ENCODE measurements around the gene KPRP. TPM values are rescaled to one million over a fixed set of nuclear protein-coding genes. Genes with fewer than 3 reads are reported as not detected.

Gene KPRP, protein sequence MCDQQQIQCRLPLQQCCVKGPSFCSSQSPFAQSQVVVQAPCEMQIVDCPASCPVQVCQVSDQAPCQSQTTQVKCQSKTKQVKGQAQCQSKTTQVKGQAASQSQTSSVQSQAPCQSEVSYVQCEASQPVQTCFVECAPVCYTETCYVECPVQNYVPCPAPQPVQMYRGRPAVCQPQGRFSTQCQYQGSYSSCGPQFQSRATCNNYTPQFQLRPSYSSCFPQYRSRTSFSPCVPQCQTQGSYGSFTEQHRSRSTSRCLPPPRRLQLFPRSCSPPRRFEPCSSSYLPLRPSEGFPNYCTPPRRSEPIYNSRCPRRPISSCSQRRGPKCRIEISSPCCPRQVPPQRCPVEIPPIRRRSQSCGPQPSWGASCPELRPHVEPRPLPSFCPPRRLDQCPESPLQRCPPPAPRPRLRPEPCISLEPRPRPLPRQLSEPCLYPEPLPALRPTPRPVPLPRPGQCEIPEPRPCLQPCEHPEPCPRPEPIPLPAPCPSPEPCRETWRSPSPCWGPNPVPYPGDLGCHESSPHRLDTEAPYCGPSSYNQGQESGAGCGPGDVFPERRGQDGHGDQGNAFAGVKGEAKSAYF
- not detected for total RNA-seq
- long read RNA-seq = 0 reads

DNA sequence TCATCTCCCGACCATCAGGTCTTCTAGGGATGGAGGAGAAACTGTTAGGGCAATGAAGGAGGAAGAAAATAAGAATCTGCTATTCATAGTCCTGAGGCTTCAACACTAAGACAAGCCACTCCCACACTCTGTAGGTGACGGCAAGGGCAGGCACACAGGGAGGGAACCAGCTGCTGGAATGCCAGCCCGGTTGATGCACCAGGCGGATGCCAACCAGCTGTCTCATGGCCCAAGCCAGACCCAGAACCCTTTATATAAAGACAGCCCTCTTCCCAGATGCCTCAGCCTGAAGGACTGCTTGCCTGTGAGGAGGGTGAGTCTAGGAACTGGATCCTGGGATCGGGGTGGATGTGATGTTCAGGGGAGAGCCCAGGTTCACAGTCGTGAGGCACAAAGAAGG lies at the start of gene KPRP:
Gene KPRP, plus strand, starts transcription at position 279 of the 400 bp plus-strand sequence. CDS start 1,564 bp downstream, outside the sequence.
- TF ChIP-seq CTCF (IDR thresholded peaks at IDR 0.05) = no peak
- Histone ChIP-seq H3K36me3 (no peaks in the 10 kb centered on the region), H3K4me3 (no peak within 1 kb of the TSS), H3K27me3 (ENCODE audit: low read depth) (peaks cover 8% of the 10 kb centered on the region), H3K4me1 (no peaks in the 10 kb centered on the region), H3K9me3 (no peaks in the 10 kb centered on the region), H3K27ac (no peak within 1 kb of the TSS)
- DNase-seq (no peak), ATAC-seq (no peak)
- intact Hi-C loops (cut with DNase I) = no loop called here

- Histone ChIP-seq H3K27ac (no peak overlapping the region), H3K4me3 (no peak overlapping the region), H3K9me3 (peaks cover 5% of the 10 kb centered on the region), H3K4me1 (no peaks in the 10 kb centered on the region), H3K36me3 (no peaks in the 10 kb centered on the region), H3K27me3 (ENCODE audit: low read depth) (no peaks in the 10 kb centered on the region)
- ATAC-seq = no peak
- intact Hi-C loops (cut with DNase I) = no loop called here
- no peak for DNase-seq
- no peak for TF ChIP-seq CTCF (IDR thresholded peaks at IDR 0.05)
Measured at GRCh38 chr1:152718238-152718637, 39.6 kb upstream of the KPRP start.

DNA sequence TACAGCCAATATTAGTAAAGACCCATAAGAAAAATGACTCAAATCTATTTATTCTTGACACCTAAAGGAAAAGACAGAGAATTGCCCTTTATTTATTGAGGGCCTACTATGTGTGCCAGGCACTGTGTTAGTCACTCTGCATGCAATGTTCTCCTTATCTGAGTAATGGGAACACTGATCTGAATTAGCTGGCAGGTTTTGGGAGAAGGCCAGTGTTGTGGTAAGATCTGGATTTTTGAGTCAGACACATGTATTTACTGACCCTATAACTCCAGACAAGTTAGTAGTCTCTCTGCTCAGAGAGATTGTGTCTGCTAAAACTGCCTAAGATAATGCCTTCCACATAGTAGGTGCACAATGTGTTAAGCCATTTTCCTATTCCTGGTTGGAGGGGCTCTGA lies 32.6 kb upstream of the KPRP start:
- no peak for ATAC-seq
- intact Hi-C loops (cut with DNase I) = no loop called here
- H3K4me1 ChIP-seq = no peaks in the 10 kb centered on the region

DNA sequence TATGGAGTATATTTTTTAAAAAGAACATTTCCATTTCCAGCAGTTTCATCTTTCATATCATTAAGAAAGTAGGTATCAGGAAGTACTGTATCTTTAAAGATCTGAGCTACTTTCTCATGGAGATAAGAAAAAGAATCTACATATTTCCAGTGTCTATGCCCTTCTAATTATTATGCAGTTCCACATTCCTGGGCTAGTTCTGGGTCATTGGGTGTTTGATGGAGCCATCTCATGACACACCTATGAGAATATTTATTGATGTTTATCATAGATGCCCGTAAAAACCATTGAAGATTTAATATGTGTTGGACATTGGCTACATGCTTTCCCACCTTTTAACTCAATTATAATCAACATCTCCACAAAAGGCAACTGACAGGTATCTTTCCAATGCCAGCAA lies 28.8 kb upstream of the KPRP start:
- Histone ChIP-seq H3K27me3 (ENCODE audit: low read depth) (no peaks in the 10 kb centered on the region), H3K36me3 (no peaks in the 10 kb centered on the region), H3K4me3 (no peak overlapping the region), H3K4me1 (no peaks in the 10 kb centered on the region), H3K27ac (no peak overlapping the region), H3K9me3 (no peaks in the 10 kb centered on the region)
- DNase-seq (no peak), ATAC-seq (no peak)
- intact Hi-C loops (cut with DNase I) = no loop called here
- TF ChIP-seq CTCF (IDR thresholded peaks at IDR 0.05) = no peak

More for the DNA sequence above, 32.6 kb upstream of the KPRP start:
- Histone ChIP-seq H3K27me3 (ENCODE audit: low read depth) (no peaks in the 10 kb centered on the region), H3K9me3 (no peaks in the 10 kb centered on the region), H3K36me3 (no peaks in the 10 kb centered on the region), H3K4me3 (no peak overlapping the region), H3K27ac (no peak overlapping the region)
- no peak for DNase-seq
- TF ChIP-seq CTCF (IDR thresholded peaks at IDR 0.05) = no peak

GRCh38 chr1:152735648-152736047 lies 22.2 kb upstream of the KPRP start:
- no peak for DNase-seq
- Histone ChIP-seq H3K9me3 (no peaks in the 10 kb centered on the region), H3K4me1 (no peaks in the 10 kb centered on the region), H3K36me3 (no peaks in the 10 kb centered on the region), H3K4me3 (no peak overlapping the region), H3K27ac (no peak overlapping the region), H3K27me3 (ENCODE audit: low read depth) (no peaks in the 10 kb centered on the region)
- ATAC-seq = no peak
- intact Hi-C loops (cut with DNase I) = no loop called here
- TF ChIP-seq CTCF (IDR thresholded peaks at IDR 0.05) = no peak

Data from lower lobe of right lung (tissue), 2 donors.